ENCODE results near the gene PAWR.

PAWR gene

DNA sequence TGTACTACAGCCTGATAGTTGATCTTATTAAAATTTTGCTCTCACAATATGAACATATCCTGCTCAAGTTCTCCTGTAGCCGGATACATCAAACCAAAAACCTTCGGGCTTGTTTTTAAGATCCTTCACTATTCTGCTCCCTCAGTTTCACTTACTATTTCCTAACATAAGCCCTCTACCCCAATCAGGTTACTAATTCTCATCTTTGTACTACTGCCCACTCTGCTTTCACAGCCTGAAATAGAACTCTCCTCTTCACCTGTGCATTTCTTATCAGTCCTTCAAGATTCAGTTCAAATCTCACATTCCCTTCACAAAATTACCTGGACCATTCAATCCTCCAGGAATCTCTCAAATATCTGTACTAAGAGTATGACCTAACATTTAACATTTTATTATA, 14.2 kb downstream of the PAWR start:
- TF ChIP-seq, protein P1, sequence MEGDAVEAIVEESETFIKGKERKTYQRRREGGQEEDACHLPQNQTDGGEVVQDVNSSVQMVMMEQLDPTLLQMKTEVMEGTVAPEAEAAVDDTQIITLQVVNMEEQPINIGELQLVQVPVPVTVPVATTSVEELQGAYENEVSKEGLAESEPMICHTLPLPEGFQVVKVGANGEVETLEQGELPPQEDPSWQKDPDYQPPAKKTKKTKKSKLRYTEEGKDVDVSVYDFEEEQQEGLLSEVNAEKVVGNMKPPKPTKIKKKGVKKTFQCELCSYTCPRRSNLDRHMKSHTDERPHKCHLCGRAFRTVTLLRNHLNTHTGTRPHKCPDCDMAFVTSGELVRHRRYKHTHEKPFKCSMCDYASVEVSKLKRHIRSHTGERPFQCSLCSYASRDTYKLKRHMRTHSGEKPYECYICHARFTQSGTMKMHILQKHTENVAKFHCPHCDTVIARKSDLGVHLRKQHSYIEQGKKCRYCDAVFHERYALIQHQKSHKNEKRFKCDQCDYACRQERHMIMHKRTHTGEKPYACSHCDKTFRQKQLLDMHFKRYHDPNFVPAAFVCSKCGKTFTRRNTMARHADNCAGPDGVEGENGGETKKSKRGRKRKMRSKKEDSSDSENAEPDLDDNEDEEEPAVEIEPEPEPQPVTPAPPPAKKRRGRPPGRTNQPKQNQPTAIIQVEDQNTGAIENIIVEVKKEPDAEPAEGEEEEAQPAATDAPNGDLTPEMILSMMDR (conservative IDR thresholded peaks at IDR 0.05; ENCODE audit: low read depth, low read length), result no peak
- H3K4me3 ChIP-seq (ENCODE audit: low read length), result no peak overlapping the region
- DNase-seq (ENCODE audit: low read depth), result no peak

DNA sequence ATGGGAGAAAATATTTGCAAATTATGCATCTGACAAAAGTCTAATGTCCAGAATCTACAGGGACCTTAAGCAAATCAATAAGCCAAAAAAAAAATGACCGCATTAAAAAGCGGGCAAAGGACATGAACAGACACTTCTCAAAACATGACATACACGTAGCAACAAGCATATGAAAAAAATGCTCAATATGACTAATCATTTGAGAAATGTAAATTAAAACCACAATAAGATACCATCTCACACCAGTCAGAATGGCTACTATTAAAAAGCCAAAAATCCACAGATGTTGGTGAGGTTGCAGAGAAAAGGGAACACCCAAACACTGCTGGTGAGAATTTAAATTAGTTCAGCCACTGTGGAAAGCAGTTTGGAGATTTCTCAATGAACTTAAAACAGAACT, 16.1 kb downstream of the PAWR start:
- DNase-seq (ENCODE audit: low read depth), result no peak
- H3K4me3 ChIP-seq (ENCODE audit: low read length), result no peak overlapping the region
- TF ChIP-seq, protein P1 (conservative IDR thresholded peaks at IDR 0.05; ENCODE audit: low read depth, low read length), result no peak

DNA sequence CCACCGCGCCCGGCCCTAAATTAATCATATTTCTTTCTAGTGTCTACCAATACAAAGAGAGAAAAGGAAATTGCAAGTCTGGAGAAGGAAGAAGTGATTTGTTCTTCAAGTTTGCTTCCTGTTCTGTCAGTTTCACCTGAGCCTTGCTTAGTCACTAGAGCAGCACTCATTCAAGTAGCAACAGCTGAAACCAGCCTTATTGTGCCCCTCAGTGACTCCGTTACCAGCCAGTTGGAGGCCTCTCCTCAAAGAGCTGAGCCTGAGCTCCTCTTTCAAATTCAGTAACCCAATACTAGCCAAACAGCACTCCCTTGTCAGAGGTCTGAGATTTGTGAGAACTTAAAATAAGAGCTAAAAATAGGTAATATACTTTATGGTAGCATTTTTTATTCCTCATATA, 17.4 kb downstream of the PAWR start:
- no peak overlapping the region for H3K4me3 ChIP-seq (ENCODE audit: low read length)
- TF ChIP-seq, protein P1 (conservative IDR thresholded peaks at IDR 0.05; ENCODE audit: low read depth, low read length), result no peak
- no peak for DNase-seq (ENCODE audit: low read depth)

DNA sequence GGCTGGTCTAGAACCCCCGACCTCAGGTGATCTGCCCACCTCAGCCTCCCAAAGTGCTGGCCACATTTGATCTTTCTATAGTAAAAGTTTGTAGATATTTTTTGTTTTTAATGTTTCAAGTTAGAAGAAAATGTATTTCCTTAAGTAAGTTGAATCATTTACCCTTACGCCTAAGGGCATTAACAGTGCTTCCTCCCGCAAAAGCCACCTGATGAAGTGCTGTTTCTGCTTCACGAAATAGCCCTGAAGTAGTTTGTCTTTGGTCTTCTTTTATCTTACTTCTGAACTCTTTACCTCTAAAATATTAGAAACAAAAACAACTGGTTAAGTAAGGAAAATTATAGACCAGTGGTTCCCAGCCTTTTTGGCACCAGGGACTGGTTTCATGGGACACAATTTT, 22.7 kb downstream of the PAWR start:
- TF ChIP-seq, protein P1 (conservative IDR thresholded peaks at IDR 0.05; ENCODE audit: low read depth, low read length), result no peak
- DNase-seq (ENCODE audit: low read depth), result no peak
- no peak overlapping the region for H3K4me3 ChIP-seq (ENCODE audit: low read length)

DNA sequence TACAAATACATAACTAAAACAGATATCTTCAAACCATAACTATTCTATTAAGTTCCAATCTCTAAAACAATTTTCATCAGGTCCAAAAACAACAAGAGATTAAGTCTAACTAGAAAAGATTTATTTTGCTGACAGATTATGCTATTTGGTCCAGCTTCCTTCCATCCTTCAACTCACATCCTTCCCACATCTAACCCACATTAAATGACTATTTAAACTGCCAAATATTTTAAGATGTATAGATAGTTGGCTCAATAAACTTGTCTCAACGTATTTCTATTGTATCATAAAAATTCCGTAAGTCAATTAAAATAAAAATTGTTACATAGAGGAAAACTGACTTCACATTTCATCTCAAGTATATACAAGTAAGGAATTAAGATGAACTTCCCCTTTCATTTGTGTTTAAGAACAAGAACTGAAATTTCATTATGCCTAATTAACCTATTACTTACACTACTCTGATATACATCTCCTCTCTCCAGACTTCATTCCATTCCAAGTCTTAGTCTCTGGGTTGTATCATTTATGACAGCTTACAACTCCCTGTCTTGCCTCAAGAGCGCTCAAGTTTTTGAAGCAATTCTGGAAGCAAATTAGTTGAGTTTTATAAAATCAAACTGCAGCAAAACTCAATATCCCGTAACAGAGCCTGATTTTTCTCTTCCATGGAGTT, 25.4 kb downstream of the PAWR start:
- H3K4me3 ChIP-seq (ENCODE audit: low read length), result no peak overlapping the region
- no peak for DNase-seq (ENCODE audit: low read depth)
- TF ChIP-seq, protein P1 (conservative IDR thresholded peaks at IDR 0.05; ENCODE audit: low read depth, low read length), result no peak

DNA sequence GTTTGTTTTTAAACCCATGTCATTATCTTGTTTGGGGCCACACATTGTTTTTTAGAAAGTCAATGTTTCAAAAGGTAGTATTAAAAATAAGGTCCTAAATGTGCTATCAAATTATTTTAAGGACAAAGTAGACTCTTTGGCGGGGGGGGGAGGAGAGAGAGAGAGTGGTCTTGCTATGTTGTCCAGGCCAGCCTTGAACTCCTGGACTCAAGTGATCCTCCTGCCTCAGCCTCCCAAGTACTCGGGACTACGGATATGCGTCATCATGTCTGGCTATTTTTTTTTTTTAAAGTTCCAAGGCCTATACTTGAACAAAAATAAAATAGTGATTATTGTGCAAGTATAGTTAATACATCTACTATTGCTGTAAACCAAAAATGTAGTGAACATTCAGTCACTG, 26.2 kb downstream of the PAWR start:
- no peak for DNase-seq (ENCODE audit: low read depth)
- no peak overlapping the region for H3K4me3 ChIP-seq (ENCODE audit: low read length)
- TF ChIP-seq, protein P1 (conservative IDR thresholded peaks at IDR 0.05; ENCODE audit: low read depth, low read length), result no peak

DNA sequence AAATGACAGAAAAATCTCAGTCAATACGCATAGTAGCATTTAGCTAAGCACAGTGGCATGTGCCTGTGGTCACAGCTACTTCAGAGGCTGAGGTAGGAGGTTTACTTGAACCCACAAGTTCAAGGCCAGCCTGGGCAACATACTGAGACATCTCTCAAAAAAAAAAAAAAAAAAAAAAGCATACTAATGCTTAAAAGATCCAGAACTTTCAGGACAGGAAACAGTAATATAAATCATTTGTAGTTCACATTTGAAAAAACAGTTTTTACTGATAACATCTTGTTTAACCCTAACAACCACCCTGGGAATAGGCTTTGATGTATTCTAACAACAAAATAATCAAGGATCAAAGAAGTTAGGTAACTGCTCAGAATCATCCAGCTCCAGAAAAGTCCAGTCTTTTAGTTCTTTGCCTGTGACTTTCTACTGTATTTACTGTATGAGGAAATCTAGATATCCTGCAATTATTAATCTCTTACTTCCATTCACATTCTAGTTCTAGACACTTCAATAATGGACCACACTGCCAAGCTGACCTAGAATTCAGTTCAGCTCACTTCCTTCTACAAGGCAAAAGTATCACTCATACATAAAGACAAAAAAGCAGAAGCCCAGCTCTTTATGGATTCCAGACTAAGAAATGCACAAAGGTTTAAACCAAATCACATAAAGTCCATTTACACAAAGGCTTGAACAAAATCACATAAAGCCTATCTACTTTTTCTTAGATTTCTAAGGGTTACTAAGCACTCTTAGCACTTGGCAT, 28.5 kb downstream of the PAWR start:
- no peak overlapping the region for H3K4me3 ChIP-seq (ENCODE audit: low read length)
- TF ChIP-seq, protein P1 (conservative IDR thresholded peaks at IDR 0.05; ENCODE audit: low read depth, low read length), result no peak
- no peak for DNase-seq (ENCODE audit: low read depth)
